HK-2 (cell line): Measurements from ENCODE around the gene ZFAND3.
A peak's percentile ranks its signal among the peaks of the same experiment; 100 is the strongest.

ENCODE experiments used
- DNase-seq: peaks from one replicate; pipeline ENCODE4 v3.0.0-alpha.2; 2018; ENCODE audit not compliant: unreplicated experiment

Gene ZFAND3

GRCh38 chr6:37819177-37819801 lies at the start of gene ZFAND3:
Gene ZFAND3 (plus strand): TSS chr6:37819727. CDS start chr6:37819946, 219 bp downstream.
- DNase-seq, result peak; percentile 96

GRCh38 chr6:37774028-37774680 lies 45.4 kb upstream of the ZFAND3 start:
- DNase-seq, result no peak

- no peak for DNase-seq
Measured at GRCh38 chr6:37776566-37776965, 43.0 kb upstream of the ZFAND3 start.

- no peak for DNase-seq
Measured at GRCh38 chr6:37777272-37777834, 42.2 kb upstream of the ZFAND3 start.

GRCh38 chr6:37779111-37779800 lies 40.3 kb upstream of the ZFAND3 start:
- DNase-seq, result no peak

GRCh38 chr6:37779902-37780628 lies 39.5 kb upstream of the ZFAND3 start:
- no peak for DNase-seq

GRCh38 chr6:37781788-37782187 lies 37.7 kb upstream of the ZFAND3 start:
- no peak for DNase-seq

GRCh38 chr6:37783025-37783855 lies 36.3 kb upstream of the ZFAND3 start:
- no peak for DNase-seq

GRCh38 chr6:37783856-37784584 lies 35.5 kb upstream of the ZFAND3 start:
- DNase-seq, result no peak

- no peak for DNase-seq
Measured at GRCh38 chr6:37784585-37784967, 35.0 kb upstream of the ZFAND3 start.

- DNase-seq, result no peak
Measured at GRCh38 chr6:37785002-37785662, 34.4 kb upstream of the ZFAND3 start.

- no peak for DNase-seq
Measured at GRCh38 chr6:37785663-37786270, 33.8 kb upstream of the ZFAND3 start.

- DNase-seq, result no peak
Measured at GRCh38 chr6:37787216-37787615, 32.3 kb upstream of the ZFAND3 start.

- no peak for DNase-seq
Measured at GRCh38 chr6:37788259-37788658, 31.3 kb upstream of the ZFAND3 start.

- DNase-seq, result peak; percentile 93
Measured at GRCh38 chr6:37791156-37791919, 28.2 kb upstream of the ZFAND3 start.

- no peak for DNase-seq
Measured at GRCh38 chr6:37792457-37793033, 27.0 kb upstream of the ZFAND3 start.

GRCh38 chr6:37793067-37793466 lies 26.5 kb upstream of the ZFAND3 start:
- no peak for DNase-seq

- no peak for DNase-seq
Measured at GRCh38 chr6:37794825-37795224, 24.7 kb upstream of the ZFAND3 start.
